ENCODE data around the gene ASIC4.

ASIC4 gene

DNA sequence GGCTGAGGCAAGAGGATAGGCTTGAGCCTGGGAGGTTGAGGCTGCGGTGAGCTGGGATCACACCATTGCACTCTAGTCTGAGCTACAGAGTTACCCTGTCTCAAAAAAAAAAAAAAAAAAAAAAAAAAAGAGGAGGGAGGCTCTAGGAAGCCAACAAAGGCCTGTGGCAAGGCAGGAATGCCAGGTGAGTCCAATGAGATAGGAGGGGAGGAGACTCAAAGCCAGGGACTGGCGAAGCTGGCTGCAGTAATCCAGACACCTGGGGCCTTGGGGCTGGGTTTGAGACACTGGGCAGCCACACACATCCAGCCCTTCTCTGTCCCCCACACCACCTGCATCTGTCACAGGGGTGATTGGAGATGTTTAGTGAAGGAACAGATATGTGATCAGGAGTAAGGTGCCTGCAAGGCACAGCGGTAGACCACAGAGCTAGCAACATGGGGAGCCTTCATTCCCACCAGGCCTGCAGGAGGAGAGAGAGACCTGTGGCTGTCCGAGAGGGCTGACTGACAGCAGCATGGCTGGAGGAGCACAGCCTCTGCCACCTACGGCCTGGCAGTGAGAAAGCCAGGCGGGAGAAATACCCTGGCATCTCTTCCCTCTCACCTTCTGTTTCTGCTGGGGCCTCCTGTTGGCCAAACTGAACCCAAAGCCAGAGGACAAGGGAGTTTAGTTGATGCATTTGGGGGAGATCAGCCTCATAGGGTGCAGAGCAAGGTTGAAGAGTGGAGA, 19.8 kb downstream of the ASIC4 start:
- no peak for DNase-seq (ENCODE audit: low read depth)
- no peak overlapping the region for H3K4me3 ChIP-seq (ENCODE audit: control insufficient read depth, low read depth, low read length)
- TF ChIP-seq, protein P1, sequence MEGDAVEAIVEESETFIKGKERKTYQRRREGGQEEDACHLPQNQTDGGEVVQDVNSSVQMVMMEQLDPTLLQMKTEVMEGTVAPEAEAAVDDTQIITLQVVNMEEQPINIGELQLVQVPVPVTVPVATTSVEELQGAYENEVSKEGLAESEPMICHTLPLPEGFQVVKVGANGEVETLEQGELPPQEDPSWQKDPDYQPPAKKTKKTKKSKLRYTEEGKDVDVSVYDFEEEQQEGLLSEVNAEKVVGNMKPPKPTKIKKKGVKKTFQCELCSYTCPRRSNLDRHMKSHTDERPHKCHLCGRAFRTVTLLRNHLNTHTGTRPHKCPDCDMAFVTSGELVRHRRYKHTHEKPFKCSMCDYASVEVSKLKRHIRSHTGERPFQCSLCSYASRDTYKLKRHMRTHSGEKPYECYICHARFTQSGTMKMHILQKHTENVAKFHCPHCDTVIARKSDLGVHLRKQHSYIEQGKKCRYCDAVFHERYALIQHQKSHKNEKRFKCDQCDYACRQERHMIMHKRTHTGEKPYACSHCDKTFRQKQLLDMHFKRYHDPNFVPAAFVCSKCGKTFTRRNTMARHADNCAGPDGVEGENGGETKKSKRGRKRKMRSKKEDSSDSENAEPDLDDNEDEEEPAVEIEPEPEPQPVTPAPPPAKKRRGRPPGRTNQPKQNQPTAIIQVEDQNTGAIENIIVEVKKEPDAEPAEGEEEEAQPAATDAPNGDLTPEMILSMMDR (conservative IDR thresholded peaks at IDR 0.05; ENCODE audit: control insufficient read depth, insufficient read depth, low read depth, low read length) = no peak

DNA sequence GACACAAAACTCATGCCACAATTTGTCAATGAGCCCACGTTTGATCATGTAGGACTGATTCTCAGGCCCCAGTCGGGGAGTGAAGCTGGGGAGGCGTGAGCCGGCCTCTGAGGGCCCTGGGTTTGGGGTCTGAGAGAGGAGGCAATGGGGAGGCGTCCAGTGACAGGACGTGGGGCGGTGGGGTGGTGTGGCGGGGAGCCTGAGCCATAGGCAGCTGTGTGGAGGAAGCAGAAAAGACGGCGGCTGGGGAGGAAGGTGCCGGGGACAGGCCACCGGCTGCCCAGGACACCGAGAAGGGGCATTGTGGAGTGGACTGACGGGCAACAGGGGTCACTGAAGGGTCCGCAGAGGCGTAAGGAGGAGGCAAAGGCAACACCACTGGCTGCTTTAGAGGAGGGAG, 22.1 kb downstream of the ASIC4 start:
- no peak for DNase-seq (ENCODE audit: low read depth)
- TF ChIP-seq, protein P1 (conservative IDR thresholded peaks at IDR 0.05; ENCODE audit: control insufficient read depth, insufficient read depth, low read depth, low read length) = no peak

DNA sequence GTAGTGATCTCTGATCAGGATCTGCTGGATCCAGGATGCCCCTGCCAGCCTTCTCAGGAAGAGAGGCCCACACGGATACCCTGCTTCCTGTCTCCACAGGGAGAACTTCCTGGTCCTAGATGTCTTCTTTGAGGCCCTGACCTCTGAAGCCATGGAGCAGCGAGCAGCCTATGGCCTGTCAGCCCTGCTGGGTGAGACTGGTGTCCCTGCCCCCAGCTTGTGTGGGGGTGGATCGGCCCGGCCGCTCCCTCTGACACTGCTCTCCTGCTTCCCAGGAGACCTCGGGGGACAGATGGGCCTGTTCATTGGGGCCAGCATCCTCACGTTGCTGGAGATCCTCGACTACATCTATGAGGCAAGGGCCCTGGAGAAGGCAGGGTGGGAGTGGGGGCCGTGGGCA, 22.7 kb downstream of the ASIC4 start:
- TF ChIP-seq, protein P1 (conservative IDR thresholded peaks at IDR 0.05; ENCODE audit: control insufficient read depth, insufficient read depth, low read depth, low read length) = no peak
- no peak for DNase-seq (ENCODE audit: low read depth)
- no peak overlapping the region for H3K4me3 ChIP-seq (ENCODE audit: control insufficient read depth, low read depth, low read length)

More for the DNA sequence above, 22.1 kb downstream of the ASIC4 start:
- no peak overlapping the region for H3K4me3 ChIP-seq (ENCODE audit: control insufficient read depth, low read depth, low read length)

DNA sequence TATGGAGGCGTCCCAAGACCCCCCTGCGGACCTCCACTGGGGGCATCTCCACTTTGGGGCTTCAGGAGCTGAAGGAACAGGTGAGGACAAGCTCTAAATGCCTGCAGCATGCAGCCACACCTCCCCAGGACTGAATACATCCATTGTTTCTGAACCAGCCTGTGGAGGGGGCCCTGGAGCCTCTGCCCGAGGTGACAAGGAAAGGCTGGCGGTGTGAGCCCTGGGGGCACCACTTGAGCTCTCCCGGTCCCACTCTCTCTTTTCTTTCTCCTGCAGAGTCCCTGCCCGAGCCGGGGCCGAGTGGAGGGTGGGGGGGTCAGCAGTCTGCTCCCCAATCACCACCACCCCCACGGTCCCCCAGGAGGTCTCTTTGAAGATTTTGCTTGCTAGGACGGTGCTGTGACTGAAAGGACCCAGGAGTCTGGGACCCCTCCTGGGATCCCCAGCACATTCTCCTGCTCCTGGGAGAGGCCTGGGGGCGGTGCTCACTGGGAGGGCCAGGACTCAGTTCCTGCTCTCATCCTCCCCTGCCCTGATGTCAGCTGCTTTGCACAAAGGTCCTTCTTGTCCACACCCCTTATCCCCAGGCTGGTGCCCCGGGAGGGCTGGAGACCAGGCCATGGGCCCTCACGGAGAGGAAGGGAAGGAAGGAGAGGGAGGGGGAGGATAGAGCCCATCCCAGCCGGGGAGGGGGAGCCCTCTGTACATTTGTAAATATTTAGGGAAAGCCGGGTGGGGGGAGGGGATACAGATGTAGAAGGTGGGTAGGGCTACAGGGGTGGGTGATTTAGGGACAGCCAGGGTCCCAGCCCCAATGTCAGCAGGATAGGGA, 23.6 kb downstream of the ASIC4 start:
- TF ChIP-seq, protein P1 (conservative IDR thresholded peaks at IDR 0.05; ENCODE audit: control insufficient read depth, insufficient read depth, low read depth, low read length) = no peak
- DNase-seq (ENCODE audit: low read depth) = no peak

DNA sequence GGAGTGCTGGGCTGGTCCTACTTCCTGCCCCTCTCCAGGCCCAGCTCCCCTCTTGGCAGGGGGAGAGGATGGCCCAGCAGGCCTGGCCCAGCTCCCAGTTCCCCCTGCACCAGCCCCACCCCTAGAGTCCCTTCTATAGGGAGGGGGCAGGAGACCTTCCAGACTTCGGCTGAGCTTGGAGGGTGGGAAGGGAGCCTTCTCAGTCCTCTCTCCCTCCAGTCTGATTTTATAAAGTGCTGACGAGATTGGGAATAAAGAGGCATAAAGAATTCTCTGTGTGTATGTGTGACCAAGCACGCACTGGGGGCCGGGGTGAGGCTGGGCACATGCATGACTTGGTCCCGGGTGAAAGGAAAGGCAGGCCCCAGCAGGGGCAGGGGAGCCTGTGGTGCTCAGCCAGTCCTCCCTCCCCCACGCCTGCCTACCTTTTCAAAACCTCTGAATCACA, 24.2 kb downstream of the ASIC4 start:
- no peak for DNase-seq (ENCODE audit: low read depth)
- no peak overlapping the region for H3K4me3 ChIP-seq (ENCODE audit: control insufficient read depth, low read depth, low read length)
- TF ChIP-seq, protein P1 (conservative IDR thresholded peaks at IDR 0.05; ENCODE audit: control insufficient read depth, insufficient read depth, low read depth, low read length) = no peak

More for the DNA sequence above, 23.6 kb downstream of the ASIC4 start:
- no peak overlapping the region for H3K4me3 ChIP-seq (ENCODE audit: control insufficient read depth, low read depth, low read length)

DNA sequence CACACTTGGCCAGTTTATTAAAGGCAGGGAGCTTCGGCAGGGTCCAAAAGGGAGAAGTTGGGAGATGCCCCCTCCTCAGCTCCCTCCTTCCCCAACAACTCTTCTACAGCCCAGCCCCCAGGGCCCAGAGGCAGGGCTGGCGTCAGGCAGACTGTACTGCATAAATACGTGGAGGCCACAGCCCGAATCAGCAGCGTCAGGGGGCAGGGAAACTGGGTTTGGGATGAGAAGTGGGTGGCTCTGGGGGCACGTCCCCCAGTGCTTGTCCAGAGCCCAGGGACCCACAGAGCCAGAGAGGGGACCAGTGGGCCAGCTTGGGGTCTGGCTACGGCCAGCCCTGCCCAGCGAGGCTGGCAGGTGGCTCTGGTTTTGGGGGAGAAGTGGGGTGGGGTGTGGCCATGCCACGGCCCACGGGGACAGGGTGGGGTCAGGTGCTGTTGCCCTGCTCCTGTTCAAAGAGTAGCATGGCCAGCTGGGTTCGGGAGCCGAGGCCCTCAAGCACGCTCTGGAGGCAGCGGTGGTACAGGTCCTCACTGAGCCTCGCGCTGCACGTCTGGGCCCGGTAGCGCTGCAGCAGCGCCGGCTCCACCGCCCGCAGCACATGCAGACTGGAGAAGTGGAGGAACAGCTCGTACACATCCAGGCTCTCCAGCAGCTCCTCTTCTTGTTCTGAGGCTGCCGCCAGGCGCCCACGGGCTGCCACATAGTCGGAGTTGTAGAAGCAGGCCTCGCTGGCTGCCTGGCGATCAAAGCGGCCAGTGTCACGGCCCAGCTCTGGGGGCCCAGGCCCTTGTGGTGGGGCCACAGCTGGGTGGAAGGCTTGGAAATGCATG, 24.9 kb downstream of the ASIC4 start:
- no peak overlapping the region for H3K4me3 ChIP-seq (ENCODE audit: control insufficient read depth, low read depth, low read length)
- no peak for DNase-seq (ENCODE audit: low read depth)
- TF ChIP-seq, protein P1 (conservative IDR thresholded peaks at IDR 0.05; ENCODE audit: control insufficient read depth, insufficient read depth, low read depth, low read length) = no peak
